PC-9 (cell line): ENCODE results near the gene INKA1. TPM values are rescaled to one million over a fixed set of nuclear protein-coding genes. Genes with fewer than 3 reads are reported as not detected.
"Not testable (repeated sequence)": the region's sequence is repeated elsewhere in the genome, so short reads cannot be mapped to it uniquely, and the experiment has no call there.

Source experiments
- BruUV-seq: library from RNA; stranded (reverse); fragments of 400-500 nt; replicated peaks from 2 replicates; lab custom pipeline; 2021; lab: Mats Ljungman, UMichigan
- CTCF ChIA-PET: fragments of 300-600 bp; sonication (Branson Sonifier 250); formaldehyde crosslinking; loops from one replicate; lab custom pipeline; 2022; ENCODE audit warnings: antibody characterized with exemption; lab: Charles Lee
- POLR2A ChIA-PET: fragments of 300-600 bp; sonication (Branson Sonifier 250); formaldehyde crosslinking; loops from one replicate; lab custom pipeline; 2022; ENCODE audit warnings: antibody characterized with exemption; ENCODE audit not compliant: unreplicated experiment; lab: Charles Lee
- DNase-seq, 2 experiments: peaks; one replicate each; pipeline versions ENCODE4 v3.0.0 to v3.0.0-alpha.2; 2015 to 2022; ENCODE audit warnings: mixed read lengths in 1 of 2
- H2AFZ ChIP-seq: fragments of 200-600 bp; sonication (generic); 2 replicates; pipeline ENCODE4 v1.8.1; 2017; ENCODE audit warnings: antibody characterized with exemption
- H3F3A ChIP-seq: fragments of 200-600 bp; sonication (generic); 2 replicates; pipeline ENCODE4 v1.8.1; 2017; ENCODE audit warnings: antibody characterized with exemption, mild to moderate bottlenecking, low read depth; ENCODE audit not compliant: insufficient read depth
- H3K27ac ChIP-seq: fragments of 200-600 bp; sonication (generic); 2 replicates; pipeline ENCODE4 v1.6.1; 2016; ENCODE audit warnings: mixed run types
- H3K27me3 ChIP-seq: fragments of 200-600 bp; sonication (generic); 2 replicates; pipeline ENCODE4 v1.6.1; 2016; ENCODE audit warnings: low read depth, mixed run types; ENCODE audit not compliant: insufficient read depth
- H3K36me3 ChIP-seq: fragments of 200-600 bp; sonication (generic); 2 replicates; pipeline ENCODE4 v1.6.1; 2016; ENCODE audit warnings: low read depth, mixed run types
- H3K4me1 ChIP-seq: fragments of 200-600 bp; sonication (generic); replicated peaks from 2 replicates; pipeline ENCODE4 v1.6.1; 2016; ENCODE audit warnings: mixed run types; ENCODE audit not compliant: insufficient read depth
- H3K4me2 ChIP-seq: fragments of 200-600 bp; sonication (generic); 2 replicates; pipeline ENCODE4 v1.6.1; 2017; ENCODE audit warnings: mixed run types
- H3K4me3 ChIP-seq: fragments of 200-600 bp; sonication (generic); 2 replicates; pipeline ENCODE4 v1.6.1; 2016; ENCODE audit warnings: mixed run types
- H3K79me2 ChIP-seq: fragments of 200-600 bp; sonication (generic); 2 replicates; pipeline ENCODE4 v1.6.1; 2017; ENCODE audit warnings: low read depth, mixed run types
- H3K9me2 ChIP-seq: fragments of 200-600 bp; sonication (generic); 2 replicates; pipeline ENCODE4 v1.8.1; 2017; ENCODE audit warnings: mild to moderate bottlenecking; ENCODE audit not compliant: insufficient read depth
- H3K9me3 ChIP-seq: fragments of 200-600 bp; sonication (generic); 2 replicates; pipeline ENCODE4 v1.8.1; 2016; ENCODE audit warnings: low read depth; ENCODE audit not compliant: insufficient read depth
- H4K20me1 ChIP-seq: fragments of 200-600 bp; sonication (generic); 2 replicates; pipeline ENCODE4 v1.8.1; 2017; ENCODE audit not compliant: insufficient read depth
- CTCF ChIP-seq: fragments of 200-600 bp; sonication (generic); conservative IDR thresholded peaks from 2 replicates; pipeline ENCODE4 v1.6.1; 2017; ENCODE audit warnings: mixed run types, antibody characterized with exemption, mild to moderate bottlenecking, moderate library complexity
- EZH2 ChIP-seq: fragments of 200-600 bp; sonication (generic); IDR thresholded peaks from 2 replicates; pipeline ENCODE4 v1.8.0; 2017; ENCODE audit warnings: antibody characterized with exemption, low read depth
- intact Hi-C: fragments of 100-400 bp; cut with micrococcal nuclease; formaldehyde crosslinking; loops from one replicate; pipeline ENCODE4 v1.10.0; 2022; ENCODE audit not compliant: unreplicated experiment
- total RNA-seq: library from RNA; stranded (reverse); gene quantifications from 2 replicates; pipeline ENCODE4 v1.2.3, GENCODE V29; 2021

INKA1 gene
- total RNA-seq, 1 experiment from 2014 or later = not detected

GRCh38 chr3:49779358-49780079, 23.5 kb upstream of the INKA1 start:
- H2AFZ ChIP-seq = no peak overlapping the region
- H3F3A ChIP-seq = no peaks in the 10 kb centered on the region; the same call in 1 of the 2 replicates
- no peak overlapping the region for H3K4me3 ChIP-seq
- DNase-seq = no peak
- H3K9me2 ChIP-seq = no peaks in the 10 kb centered on the region
- no TSS peak for BruUV-seq
- peaks cover 14% of the 10 kb centered on the region for H4K20me1 ChIP-seq
- no peak overlapping the region for H3K27ac ChIP-seq
- TF ChIP-seq EZH2 = no peak
- TF ChIP-seq CTCF = no peak
- ChIA-PET POLR2A (interaction anchor here (0.6 to 0.8 kb wide), 2 partner anchors 23 to 1279 kb away, joined by 10 to 13 read pairs; no protein-coding TSS in a partner anchor), CTCF (interaction anchor here (0.5 kb wide), 1 partner anchor 205 kb away, joined by 5 read pairs; no protein-coding TSS in a partner anchor)
- no peaks in the 10 kb centered on the region for H3K4me1 ChIP-seq
- no peaks in the 10 kb centered on the region for H3K36me3 ChIP-seq
- H3K4me2 ChIP-seq = no peak overlapping the region
- H3K9me3 ChIP-seq = no peaks in the 10 kb centered on the region
- H3K27me3 ChIP-seq = no peaks in the 10 kb centered on the region
- intact Hi-C loops = no loop called here
- H3K79me2 ChIP-seq = peaks cover 34% of the 10 kb centered on the region

GRCh38 chr3:49780080-49780974, 22.7 kb upstream of the INKA1 start:
- no peaks in the 10 kb centered on the region for H3K9me3 ChIP-seq
- ChIA-PET CTCF (no interaction called here), POLR2A (interaction anchor here (0.6 kb wide), 1 partner anchor 24 kb away, joined by 13 read pairs; no protein-coding TSS in a partner anchor)
- no TSS peak for BruUV-seq
- peaks cover 42% of the 10 kb centered on the region for H3K79me2 ChIP-seq
- TF ChIP-seq EZH2 = no peak
- TF ChIP-seq CTCF = no peak
- no peaks in the 10 kb centered on the region for H3K36me3 ChIP-seq
- no peaks in the 10 kb centered on the region for H3K9me2 ChIP-seq
- H3K4me3 ChIP-seq = no peak overlapping the region
- H3K4me1 ChIP-seq = peaks cover 5% of the 10 kb centered on the region; the same call in 1 of the 2 replicates
- no peak for DNase-seq
- no peak overlapping the region for H3K4me2 ChIP-seq
- peaks cover 8% of the 10 kb centered on the region; the same call in 1 of the 2 replicates for H4K20me1 ChIP-seq
- H3K27me3 ChIP-seq = no peaks in the 10 kb centered on the region
- no peak overlapping the region for H3K27ac ChIP-seq
- intact Hi-C loops = no loop called here
- no peaks in the 10 kb centered on the region; the same call in 1 of the 2 replicates for H3F3A ChIP-seq
- H2AFZ ChIP-seq = no peak overlapping the region

GRCh38 chr3:49780975-49781365, 22.1 kb upstream of the INKA1 start:
- peaks cover 48% of the 10 kb centered on the region for H3K79me2 ChIP-seq
- H3F3A ChIP-seq, DNase-seq, H3K4me1 ChIP-seq, H3K27ac ChIP-seq, intact Hi-C loops, BruUV-seq, H3K9me3 ChIP-seq, H3K36me3 ChIP-seq, H4K20me1 ChIP-seq, H2AFZ ChIP-seq, POLR2A ChIA-PET, CTCF ChIA-PET, H3K27me3 ChIP-seq, H3K4me2 ChIP-seq, H3K4me3 ChIP-seq, H3K9me2 ChIP-seq: not testable (repeated sequence)
